GM23338 (cell line): ENCODE results near the gene MPPED1.

Experiments
- CREB1 ChIP-seq: fragments of 250-450 bp; sonication (Bioruptor Pico); IDR thresholded peaks from 2 replicates; pipeline ENCODE4 v1.5.0; 2020; ENCODE audit warnings: low read depth, mild to moderate bottlenecking, moderate library complexity
- EZH2 ChIP-seq: fragments of 200-600 bp; sonication (generic); IDR thresholded peaks from one replicate; pipeline ENCODE4 v1.8.0; 2017; ENCODE audit warnings: antibody characterized with exemption, mild to moderate bottlenecking, low read depth; ENCODE audit not compliant: unreplicated experiment
- EZH2phosphoT487 ChIP-seq: fragments of 200-600 bp; sonication (generic); IDR thresholded peaks from one replicate; pipeline ENCODE4 v1.8.1; 2018; ENCODE audit warnings: antibody characterized with exemption; ENCODE audit not compliant: unreplicated experiment
- JUNB ChIP-seq: IDR thresholded peaks from one replicate; pipeline ENCODE4 v1.6.1; 2016; ENCODE audit warnings: antibody characterized with exemption; ENCODE audit not compliant: unreplicated experiment
- POLR2AphosphoS5 ChIP-seq: IDR thresholded peaks from 2 replicates; pipeline ENCODE4 v1.6.1; 2016; ENCODE audit warnings: antibody characterized with exemption, low read depth
- REST ChIP-seq: IDR thresholded peaks from one replicate; pipeline ENCODE4 v1.6.1; 2018; ENCODE audit warnings: antibody characterized with exemption; ENCODE audit not compliant: unreplicated experiment
- TF ChIP-seq, protein P1 (sequence below), 2 experiments: fragments of 200-600 bp in 1 of 2; sonication (generic) in 1 of 2; conservative IDR thresholded peaks; 2 replicates each; pipeline versions ENCODE4 v1.5.1 to v1.6.1; 2016 to 2017; ENCODE audit warnings: antibody characterized with exemption in 2 of 2, low read depth in 2 of 2, mild to moderate bottlenecking in 2 of 2, moderate library complexity in 1 of 2

- TF ChIP-seq CREB1 (no peak), EZH2 (no peak), EZH2phosphoT487 (no peak), POLR2AphosphoS5 (no peak), REST (no peak), JUNB (no peak)
- TF ChIP-seq, protein P1, sequence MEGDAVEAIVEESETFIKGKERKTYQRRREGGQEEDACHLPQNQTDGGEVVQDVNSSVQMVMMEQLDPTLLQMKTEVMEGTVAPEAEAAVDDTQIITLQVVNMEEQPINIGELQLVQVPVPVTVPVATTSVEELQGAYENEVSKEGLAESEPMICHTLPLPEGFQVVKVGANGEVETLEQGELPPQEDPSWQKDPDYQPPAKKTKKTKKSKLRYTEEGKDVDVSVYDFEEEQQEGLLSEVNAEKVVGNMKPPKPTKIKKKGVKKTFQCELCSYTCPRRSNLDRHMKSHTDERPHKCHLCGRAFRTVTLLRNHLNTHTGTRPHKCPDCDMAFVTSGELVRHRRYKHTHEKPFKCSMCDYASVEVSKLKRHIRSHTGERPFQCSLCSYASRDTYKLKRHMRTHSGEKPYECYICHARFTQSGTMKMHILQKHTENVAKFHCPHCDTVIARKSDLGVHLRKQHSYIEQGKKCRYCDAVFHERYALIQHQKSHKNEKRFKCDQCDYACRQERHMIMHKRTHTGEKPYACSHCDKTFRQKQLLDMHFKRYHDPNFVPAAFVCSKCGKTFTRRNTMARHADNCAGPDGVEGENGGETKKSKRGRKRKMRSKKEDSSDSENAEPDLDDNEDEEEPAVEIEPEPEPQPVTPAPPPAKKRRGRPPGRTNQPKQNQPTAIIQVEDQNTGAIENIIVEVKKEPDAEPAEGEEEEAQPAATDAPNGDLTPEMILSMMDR (conservative IDR thresholded peaks at IDR 0.05; ENCODE audit: low read depth in 2 of 2) = no peak
Measured at GRCh38 chr22:43399338-43399979, 12.4 kb upstream of the MPPED1 start.
